ENCODE measurements around the gene CPO. TPM values are rescaled to one million over a fixed set of nuclear protein-coding genes. Genes with fewer than 3 reads are reported as not detected.

CPO gene
- total and polyA plus RNA-seq, 4 experiments from 2014 or later, result not detected

- Mint-ChIP-seq H3K27ac (no peak overlapping the region), H3K4me3 (no peak overlapping the region), H3K9me3 (peaks cover 0 to 2% (median 0%) of the 10 kb centered on the region in 8 donors), H3K4me1 (peaks cover 4 to 17% (median 5%) of the 10 kb centered on the region in 4 donors), H3K36me3 (no peaks in the 10 kb centered on the region), H3K27me3 (peaks cover 1 to 3% of the 10 kb centered on the region in 2 donors)
- Histone ChIP-seq H3K27ac (ENCODE audit: low read depth, low read length) (no peak overlapping the region), H3K9me3 (ENCODE audit: control insufficient read depth in 1 of 2, low read length in 2 of 2) (no peaks in the 10 kb centered on the region), H3K27me3 (ENCODE audit: insufficient read depth, low read length) (no peaks in the 10 kb centered on the region), H3K4me3 (ENCODE audit: low read length in 2 of 2) (no peak overlapping the region), H3K36me3 (ENCODE audit: insufficient read depth, low read length) (no peaks in the 10 kb centered on the region), H3K4me1 (ENCODE audit: insufficient read depth, low read length) (peaks cover 8% of the 10 kb centered on the region)
- no peak for DNase-seq
- intact Hi-C loops (cut with micrococcal nuclease), result no loop called here
- CTCF ChIA-PET (ENCODE audit: partially characterized antibody), result no interaction called here
- POLR2A ChIA-PET (ENCODE audit: partially characterized antibody), result no interaction called here
Measured at GRCh38 chr2:206991070-206991469, 51.8 kb downstream of the CPO start.

DNA sequence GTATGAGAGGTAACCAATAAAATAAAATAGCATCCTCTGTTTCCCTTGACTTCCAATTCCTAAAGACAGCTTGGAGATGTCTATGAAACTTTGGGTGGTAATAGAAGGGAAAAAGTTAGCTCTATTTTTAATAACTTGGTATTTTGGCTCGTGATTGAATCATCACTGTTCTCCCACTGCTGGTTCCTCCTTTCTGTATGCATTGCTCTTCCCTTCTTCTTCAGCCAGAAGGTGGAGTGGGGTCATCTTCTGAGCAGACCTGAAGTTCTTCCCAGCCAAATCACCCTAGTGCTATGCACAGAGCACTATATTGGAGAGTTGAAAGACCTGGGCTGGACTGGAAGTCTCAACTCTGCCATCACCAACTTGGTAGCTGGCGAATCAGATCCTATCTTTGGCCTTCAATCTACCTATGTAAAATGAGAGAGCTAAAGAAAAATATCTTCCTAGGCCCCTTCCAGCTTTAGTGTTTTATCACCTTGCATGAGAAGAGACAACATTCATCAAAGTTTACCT lies 54.1 kb downstream of the CPO start:
- Mint-ChIP-seq H3K4me1 (peaks cover 4 to 17% (median 5%) of the 10 kb centered on the region in 4 donors), H3K27ac (peak overlapping the region in 1 of 7 donors; percentile 29), H3K9me3 (peaks cover 0 to 20% (median 13%) of the 10 kb centered on the region in 8 donors), H3K36me3 (no peaks in the 10 kb centered on the region), H3K27me3 (peaks cover 8 to 9% of the 10 kb centered on the region in 2 donors), H3K4me3 (no peak overlapping the region)
- no peak for DNase-seq
- Histone ChIP-seq H3K4me1 (ENCODE audit: insufficient read depth, low read length) (peaks cover 8% of the 10 kb centered on the region), H3K9me3 (ENCODE audit: control insufficient read depth in 1 of 2, low read length in 2 of 2) (no peaks in the 10 kb centered on the region), H3K27me3 (ENCODE audit: insufficient read depth, low read length) (no peaks in the 10 kb centered on the region), H3K36me3 (ENCODE audit: insufficient read depth, low read length) (no peaks in the 10 kb centered on the region), H3K4me3 (ENCODE audit: low read length in 2 of 2) (no peak overlapping the region), H3K27ac (ENCODE audit: low read depth, low read length) (no peak overlapping the region)
- ChIA-PET CTCF (ENCODE audit: partially characterized antibody) (no interaction called here), POLR2A (ENCODE audit: partially characterized antibody) (no interaction called here)
- intact Hi-C loops (cut with micrococcal nuclease), result no loop called here

- H3K4me3 Mint-ChIP-seq, result no peak overlapping the region
- DNase-seq, result no peak
- peaks cover 4 to 15% (median 4%) of the 10 kb centered on the region in 4 donors for H3K4me1 Mint-ChIP-seq
- H3K27ac ChIP-seq (ENCODE audit: low read depth, low read length), result no peak overlapping the region
- H3K27me3 ChIP-seq (ENCODE audit: insufficient read depth, low read length), result no peaks in the 10 kb centered on the region
- H3K9me3 ChIP-seq (ENCODE audit: control insufficient read depth in 1 of 2, low read length in 2 of 2), result no peaks in the 10 kb centered on the region
- H3K36me3 Mint-ChIP-seq, result no peaks in the 10 kb centered on the region
- peaks cover 8 to 9% of the 10 kb centered on the region in 2 donors for H3K27me3 Mint-ChIP-seq
- no peak overlapping the region for H3K4me3 ChIP-seq (ENCODE audit: low read length in 2 of 2)
- ChIA-PET POLR2A (ENCODE audit: partially characterized antibody) (no interaction called here), CTCF (ENCODE audit: partially characterized antibody) (no interaction called here)
- H3K36me3 ChIP-seq (ENCODE audit: insufficient read depth, low read length), result no peaks in the 10 kb centered on the region
- intact Hi-C loops (cut with micrococcal nuclease), result no loop called here
- H3K4me1 ChIP-seq (ENCODE audit: insufficient read depth, low read length), result peaks cover 8% of the 10 kb centered on the region
- H3K9me3 Mint-ChIP-seq, result peaks cover 0 to 20% (median 13%) of the 10 kb centered on the region in 8 donors
- peak overlapping the region in 2 of 7 donors; percentile 29 to 39 for H3K27ac Mint-ChIP-seq
Measured at GRCh38 chr2:206993964-206994363, 54.6 kb downstream of the CPO start.

DNA sequence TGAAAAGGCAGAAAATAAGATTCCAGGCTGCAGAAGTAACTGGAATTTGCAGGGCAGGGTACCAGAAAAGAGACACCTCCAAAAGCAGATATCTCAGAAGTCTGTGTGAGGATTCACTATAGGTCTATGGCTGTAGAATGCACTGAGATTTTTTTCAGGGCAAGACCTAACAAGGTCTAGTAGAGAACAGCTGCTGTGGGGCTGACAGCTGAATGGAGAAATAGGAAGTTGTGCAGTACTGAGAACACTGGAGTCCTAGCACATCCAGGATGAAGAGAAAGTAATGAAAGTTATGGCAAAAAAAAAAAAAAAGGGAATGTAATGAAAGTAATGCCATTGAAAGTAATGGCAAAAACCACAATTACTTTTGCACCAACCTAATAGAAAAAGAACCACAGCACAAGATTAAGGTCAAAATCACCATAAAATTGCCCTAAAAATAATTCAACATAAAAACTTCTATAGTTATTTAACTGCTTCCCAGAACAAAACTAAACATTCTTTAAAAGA lies 57.3 kb downstream of the CPO start:
- intact Hi-C loops (cut with micrococcal nuclease), result no loop called here
- Histone ChIP-seq H3K9me3 (ENCODE audit: control insufficient read depth in 1 of 2, low read length in 2 of 2) (no peaks in the 10 kb centered on the region), H3K27me3 (ENCODE audit: insufficient read depth, low read length) (no peaks in the 10 kb centered on the region), H3K36me3 (ENCODE audit: insufficient read depth, low read length) (no peaks in the 10 kb centered on the region), H3K4me3 (ENCODE audit: low read length in 2 of 2) (no peak overlapping the region), H3K4me1 (ENCODE audit: insufficient read depth, low read length) (no peaks in the 10 kb centered on the region), H3K27ac (ENCODE audit: low read depth, low read length) (no peak overlapping the region)
- CTCF ChIA-PET (ENCODE audit: partially characterized antibody), result no interaction called here
- no peak overlapping the region for H3K27ac Mint-ChIP-seq
- POLR2A ChIA-PET (ENCODE audit: partially characterized antibody), result no interaction called here
- peaks cover 0 to 38% (median 20%) of the 10 kb centered on the region in 8 donors for H3K9me3 Mint-ChIP-seq
- peaks cover 13% of the 10 kb centered on the region in 2 donors for H3K27me3 Mint-ChIP-seq
- no peak overlapping the region for H3K4me3 Mint-ChIP-seq
- no peaks in the 10 kb centered on the region for H3K4me1 Mint-ChIP-seq
- DNase-seq, result no peak
- peaks cover 0 to 5% of the 10 kb centered on the region in 2 donors for H3K36me3 Mint-ChIP-seq

GRCh38 chr2:207008105-207008990 lies 69.0 kb downstream of the CPO start:
- no peaks in the 10 kb centered on the region for H3K36me3 Mint-ChIP-seq
- H3K4me1 Mint-ChIP-seq, result peaks cover 0 to 2% (median 0%) of the 10 kb centered on the region in 4 donors
- ChIA-PET CTCF (ENCODE audit: partially characterized antibody) (no interaction called here), POLR2A (ENCODE audit: partially characterized antibody) (no interaction called here)
- no peak overlapping the region for H3K4me3 Mint-ChIP-seq
- H3K27me3 Mint-ChIP-seq, result peaks cover 0 to under 1% of the 10 kb centered on the region in 2 donors
- H3K27me3 ChIP-seq (ENCODE audit: insufficient read depth, low read length), result no peaks in the 10 kb centered on the region
- no peak overlapping the region for H3K27ac Mint-ChIP-seq
- no peak for DNase-seq
- H3K9me3 Mint-ChIP-seq, result no peaks in the 10 kb centered on the region
- no peaks in the 10 kb centered on the region for H3K4me1 ChIP-seq (ENCODE audit: insufficient read depth, low read length)
- no peaks in the 10 kb centered on the region for H3K36me3 ChIP-seq (ENCODE audit: insufficient read depth, low read length)
- no peak overlapping the region for H3K27ac ChIP-seq (ENCODE audit: low read depth, low read length)
- no peaks in the 10 kb centered on the region for H3K9me3 ChIP-seq (ENCODE audit: control insufficient read depth in 1 of 2, low read length in 2 of 2)
- intact Hi-C loops (cut with micrococcal nuclease), result no loop called here
- no peak overlapping the region for H3K4me3 ChIP-seq (ENCODE audit: low read length in 2 of 2)

GRCh38 chr2:207012461-207012860 lies 73.1 kb downstream of the CPO start:
- intact Hi-C loops (cut with micrococcal nuclease), result no loop called here
- Histone ChIP-seq H3K36me3 (ENCODE audit: insufficient read depth, low read length) (no peaks in the 10 kb centered on the region), H3K9me3 (ENCODE audit: control insufficient read depth in 1 of 2, low read length in 2 of 2) (no peaks in the 10 kb centered on the region), H3K27me3 (ENCODE audit: insufficient read depth, low read length) (no peaks in the 10 kb centered on the region), H3K27ac (ENCODE audit: low read depth, low read length) (no peak overlapping the region), H3K4me3 (ENCODE audit: low read length in 2 of 2) (no peak overlapping the region), H3K4me1 (ENCODE audit: insufficient read depth, low read length) (no peaks in the 10 kb centered on the region)
- Mint-ChIP-seq H3K4me3 (no peak overlapping the region), H3K9me3 (no peaks in the 10 kb centered on the region), H3K4me1 (peaks cover 0 to 2% (median 0%) of the 10 kb centered on the region in 4 donors), H3K36me3 (no peaks in the 10 kb centered on the region), H3K27ac (no peak overlapping the region), H3K27me3 (peaks cover 0 to 2% of the 10 kb centered on the region in 2 donors)
- DNase-seq, result no peak
- CTCF ChIA-PET (ENCODE audit: partially characterized antibody), result no interaction called here
- POLR2A ChIA-PET (ENCODE audit: partially characterized antibody), result no interaction called here

GRCh38 chr2:207014424-207014823 lies 75.1 kb downstream of the CPO start:
- no peak overlapping the region for H3K27ac Mint-ChIP-seq
- Histone ChIP-seq H3K4me3 (ENCODE audit: low read length in 2 of 2) (no peak overlapping the region), H3K9me3 (ENCODE audit: control insufficient read depth in 1 of 2, low read length in 2 of 2) (no peaks in the 10 kb centered on the region), H3K27me3 (ENCODE audit: insufficient read depth, low read length) (no peaks in the 10 kb centered on the region), H3K4me1 (ENCODE audit: insufficient read depth, low read length) (no peaks in the 10 kb centered on the region), H3K36me3 (ENCODE audit: insufficient read depth, low read length) (no peaks in the 10 kb centered on the region), H3K27ac (ENCODE audit: low read depth, low read length) (no peak overlapping the region)
- H3K27me3 Mint-ChIP-seq, result peaks cover 4 to 5% of the 10 kb centered on the region in 2 donors
- no peak overlapping the region for H3K4me3 Mint-ChIP-seq
- no peaks in the 10 kb centered on the region for H3K36me3 Mint-ChIP-seq
- ChIA-PET POLR2A (ENCODE audit: partially characterized antibody) (no interaction called here), CTCF (ENCODE audit: partially characterized antibody) (no interaction called here)
- H3K4me1 Mint-ChIP-seq, result no peaks in the 10 kb centered on the region
- no peak for DNase-seq
- intact Hi-C loops (cut with micrococcal nuclease), result no loop called here
- peaks cover 0 to 4% (median 0%) of the 10 kb centered on the region in 8 donors for H3K9me3 Mint-ChIP-seq

Data from CD4-positive, alpha-beta memory T cell (primary cell).